HepG2 (cell line): ENCODE measurements around the gene ZNRF3. TPM values are rescaled to one million over a fixed set of nuclear protein-coding genes. Genes with fewer than 3 reads are reported as not detected.
A peak's percentile ranks its signal among the peaks of the same experiment; 100 is the strongest.

ENCODE experiments used
- AFF4 ChIP-seq: sonication (generic); formaldehyde crosslinking; IDR thresholded peaks from 2 replicates; pipeline ENCODE4 v1.4.0; 2020; ENCODE audit warnings: missing genetic modification reagents
- ATF2 ChIP-seq: sonication (generic); formaldehyde crosslinking; IDR thresholded peaks from 2 replicates; pipeline ENCODE4 v1.4.0; 2020; ENCODE audit warnings: missing genetic modification reagents
- BCL6 ChIP-seq: IDR thresholded peaks from 2 replicates; pipeline ENCODE4 v1.6.1; 2016; ENCODE audit warnings: missing genetic modification reagents, missing compliant biosample characterization
- DNMT3B ChIP-seq: conservative IDR thresholded peaks from 2 replicates; pipeline ENCODE4 v1.6.1; 2016; ENCODE audit warnings: missing biosample characterization, control low read depth
- FOXA3 ChIP-seq: IDR thresholded peaks from 2 replicates; pipeline ENCODE4 v1.6.1; 2016; ENCODE audit warnings: missing genetic modification reagents, missing compliant biosample characterization
- JARID2 ChIP-seq: sonication (generic); formaldehyde crosslinking; IDR thresholded peaks from 2 replicates; pipeline ENCODE4 v1.8.1; 2023; ENCODE audit warnings: missing genetic modification reagents, inconsistent platforms; ENCODE audit not compliant: insufficient replicate concordance
- MBNL3 ChIP-seq: fragments of 250-450 bp; sonication (Bioruptor Pico); conservative IDR thresholded peaks from 2 replicates; pipeline ENCODE4 v1.8.0; 2022; ENCODE audit warnings: mild to moderate bottlenecking, inconsistent platforms
- NFE2L2 ChIP-seq: fragments of 150-350 bp; IDR thresholded peaks from 2 replicates; pipeline ENCODE4 v1.6.1; 2014; ENCODE audit warnings: low read length
- THAP7 ChIP-seq: sonication (generic); formaldehyde crosslinking; IDR thresholded peaks from 2 replicates; pipeline ENCODE4 v1.8.1; 2023; ENCODE audit warnings: mild to moderate bottlenecking, missing genetic modification reagents
- ZNF142 ChIP-seq: sonication (generic); formaldehyde crosslinking; IDR thresholded peaks from 2 replicates; pipeline ENCODE4 v1.4.0; 2020; ENCODE audit warnings: missing genetic modification reagents
- ZNF282 ChIP-seq: fragments of 450-650 bp; IDR thresholded peaks from 2 replicates; pipeline ENCODE4 v1.6.1; 2018; ENCODE audit not compliant: partially characterized antibody
- ZNF331 ChIP-seq: sonication (generic); formaldehyde crosslinking; IDR thresholded peaks from 2 replicates; pipeline ENCODE4 v1.4.0; 2020; ENCODE audit warnings: missing genetic modification reagents
- ZNF431 ChIP-seq: sonication (generic); formaldehyde crosslinking; IDR thresholded peaks from 2 replicates; pipeline ENCODE4 v1.9.0; 2022; ENCODE audit warnings: missing genetic modification reagents, low read depth, mild to moderate bottlenecking, borderline replicate concordance
- ZNF446 ChIP-seq: sonication (generic); formaldehyde crosslinking; IDR thresholded peaks from 2 replicates; pipeline ENCODE4 v1.5.0; 2020; ENCODE audit warnings: mild to moderate bottlenecking, missing genetic modification reagents
- ZNF580 ChIP-seq: IDR thresholded peaks from 2 replicates; pipeline ENCODE4 v1.6.1; 2016; ENCODE audit warnings: low read depth, borderline replicate concordance
- ZNF782 ChIP-seq: sonication (generic); formaldehyde crosslinking; IDR thresholded peaks from 2 replicates; pipeline ENCODE4 v1.4.0; 2020; ENCODE audit warnings: missing genetic modification reagents, mild to moderate bottlenecking, borderline replicate concordance
- ZSCAN30 ChIP-seq: sonication (generic); formaldehyde crosslinking; IDR thresholded peaks from 2 replicates; pipeline ENCODE4 v1.5.0; 2020; ENCODE audit warnings: mild to moderate bottlenecking, missing genetic modification reagents
- polyA plus RNA-seq, 8 experiments: library from polyadenylated mRNA; depleted of rRNA in 3 of 8; stranded (reverse) in 7 of 8; unstranded in 1 of 8; fragments of >200 nt; fragmentation: Illumina TruSeq in 4 of 8; extraction: Trizol in 4 of 8; gene quantifications; 2 replicates each; pipeline versions ENCODE4 v1.2.1 to v1.2.3, GENCODE V29; 2011 to 2016; ENCODE audit warnings: low read depth in 4 of 8, missing spikeins in 1 of 8, mixed read lengths in 1 of 8; ENCODE audit not compliant: insufficient read depth in 1 of 8
- total RNA-seq, 5 experiments: library from RNA; depleted of rRNA; stranded (reverse); fragments of >200 nt; fragmentation: Illumina TruSeq; extraction: Trizol; gene quantifications; 2 replicates each; pipeline ENCODE4 v1.2.3, GENCODE V29; 2016; ENCODE audit warnings: low read depth in 1 of 5

The ZNRF3 gene
- total and polyA plus RNA-seq, 2 of the 13 experiments (the other 11 are each of a cell fraction or from before 2014, with no cell fraction given), result 20.3 to 36.7 TPM

GRCh38 chr22:28882878-28883656 is at the start of gene ZNRF3 (continued):
- 0 out of 2 replicates have a peak, but pooled peaks have one; percentile 46 for TF ChIP-seq THAP7 (CRISPR knock-in tag)
- peak; percentile 54; the same call in 1 of the 2 replicates for TF ChIP-seq ZNF580 (CRISPR knock-in tag)
- TF ChIP-seq MBNL3, result no peak
- TF ChIP-seq ZNF446 (CRISPR knock-in tag), result peak; percentile 66; the same call in 1 of the 2 replicates
- peak; percentile 37 for TF ChIP-seq FOXA3 (CRISPR knock-in tag)
- TF ChIP-seq JARID2 (CRISPR knock-in tag), result peak; percentile 30
- TF ChIP-seq ZNF142 (CRISPR knock-in tag), result peak; percentile 76; the same call in 1 of the 2 replicates
- no peak for TF ChIP-seq ZNF782
- TF ChIP-seq ZNF431, result no peak
- no peak for TF ChIP-seq AFF4 (CRISPR knock-in tag)
- TF ChIP-seq ATF2, result peak; percentile 39; the same call in 1 of the 2 replicates
- no peak for TF ChIP-seq NFE2L2
- peak; percentile 57; the same call in 1 of the 2 replicates for TF ChIP-seq ZNF331 (CRISPR knock-in tag)
- TF ChIP-seq ZSCAN30 (CRISPR knock-in tag), result no peak
- TF ChIP-seq BCL6 (CRISPR knock-in tag), result peak; percentile 65; the same call in 1 of the 2 replicates
- TF ChIP-seq DNMT3B, result no peak; the same call in 1 of the 2 replicates
- no peak for TF ChIP-seq ZNF282
